Endothelial cell of umbilical vein (primary cell): Measurements from ENCODE around the gene NDUFV1. TPM values are rescaled to one million over a fixed set of nuclear protein-coding genes. Genes with fewer than 3 reads are reported as not detected.

Experiments
- BruUV-seq: library from RNA; stranded (reverse); fragments of 400-500 nt; replicated peaks from 2 replicates; lab custom pipeline; 2021; lab: Mats Ljungman, UMichigan
- CTCF ChIA-PET: fragments of 300-600, 350-600 bp; sonication (Branson Sonifier 250); formaldehyde crosslinking; loops from one replicate; lab custom pipeline; 2021; ENCODE audit warnings: antibody characterized with exemption, inconsistent platforms; lab: Charles Lee
- POLR2A ChIA-PET: fragments of 300-600, 350-600 bp; sonication (Branson Sonifier 250); formaldehyde crosslinking; loops from one replicate; lab custom pipeline; 2021; ENCODE audit warnings: antibody characterized with exemption, inconsistent platforms; lab: Charles Lee
- DNase-seq: peaks from one replicate; pipeline ENCODE4 v3.0.0-alpha.2; 2011; ENCODE audit warnings: low read depth, low spot score
- FAIRE-seq: peaks from 2 replicates; lab custom pipeline; 2011; peaks lifted over from hg19 to GRCh38; lab: Jason Lieb, UNC
- H2AFZ ChIP-seq: 2 replicates; pipeline ENCODE4 v1.6.0; 2012; ENCODE audit warnings: low read depth, low read length, control low read depth, inconsistent platforms
- H3K27ac ChIP-seq: 2 replicates; pipeline ENCODE4 v1.5.1; 2011; ENCODE audit warnings: low read depth, mild to moderate bottlenecking, control low read depth, low read length, moderate library complexity; ENCODE audit not compliant: insufficient read depth
- H3K27me3 ChIP-seq, 2 experiments: 2 replicates each; pipeline versions ENCODE4 v1.6.0 to v1.6.1; 2011; ENCODE audit warnings: low read length in 2 of 2, mixed read lengths in 1 of 2; ENCODE audit not compliant: control insufficient read depth in 2 of 2, insufficient read depth in 2 of 2
- H3K36me3 ChIP-seq, 2 experiments: 2 replicates in 1 of 2; 3 replicates in 1 of 2; pipeline ENCODE4 v1.5.1; 2011; ENCODE audit warnings: low read length in 2 of 2, mild to moderate bottlenecking in 1 of 2, moderate library complexity in 1 of 2; ENCODE audit not compliant: control insufficient read depth in 2 of 2, insufficient read depth in 2 of 2; ENCODE audit errors: extremely low read depth in 1 of 2
- H3K4me1 ChIP-seq: 3 replicates; pipeline ENCODE4 v1.5.1; 2011; ENCODE audit warnings: mild to moderate bottlenecking, low read length; ENCODE audit not compliant: control insufficient read depth, insufficient read depth; ENCODE audit errors: extremely low read depth
- H3K4me2 ChIP-seq: 2 replicates; pipeline ENCODE4 v1.6.1; 2011; ENCODE audit warnings: low read length, control low read depth, mixed read lengths; ENCODE audit not compliant: insufficient read depth
- H3K4me3 ChIP-seq, 3 experiments: fragments of 200-600 bp in 1 of 3; sonication (generic), shearing (Covaris generic) in 1 of 3; replicated peaks in 1 of 3; 2 replicates each; pipeline ENCODE4 v1.5.1; 2011 to 2016; ENCODE audit warnings: control low read depth in 3 of 3, low read length in 3 of 3, mild to moderate bottlenecking in 2 of 3, inconsistent platforms in 1 of 3, low read depth in 1 of 3, moderate library complexity in 1 of 3; ENCODE audit not compliant: insufficient read depth in 1 of 3
- H3K79me2 ChIP-seq: 2 replicates; pipeline ENCODE4 v1.6.0; 2012; ENCODE audit warnings: low read length, inconsistent platforms; ENCODE audit not compliant: control insufficient read depth, insufficient read depth
- H3K9ac ChIP-seq: replicated peaks from 2 replicates; pipeline ENCODE3; 2011; ENCODE audit warnings: low read length, control low read depth; ENCODE audit not compliant: insufficient read depth; ENCODE audit errors: extremely low read depth
- H3K9me1 ChIP-seq: replicated peaks from 3 replicates; pipeline ENCODE4 v1.6.0; 2011; ENCODE audit warnings: mild to moderate bottlenecking, low read length; ENCODE audit not compliant: control insufficient read depth, insufficient read depth; ENCODE audit errors: extremely low read depth
- H3K9me3 ChIP-seq: replicated peaks from 2 replicates; pipeline ENCODE4 v1.5.1; 2012; ENCODE audit warnings: low read length, inconsistent platforms; ENCODE audit not compliant: control insufficient read depth, insufficient read depth
- H4K20me1 ChIP-seq: replicated peaks from 2 replicates; pipeline ENCODE3; 2011; ENCODE audit warnings: mild to moderate bottlenecking, low read length; ENCODE audit not compliant: control insufficient read depth, insufficient read depth; ENCODE audit errors: extremely low read depth
- CTCF ChIP-seq, 2 donors: IDR thresholded peaks; 1 replicate in 1 of 2; 2 replicates in 1 of 2; pipeline ENCODE4 v1.5.1; 2011; ENCODE audit warnings: low read length in 2 of 2, mild to moderate bottlenecking in 2 of 2, moderate library complexity in 2 of 2, control low read depth in 1 of 2, inconsistent platforms in 1 of 2, low read depth in 1 of 2; ENCODE audit not compliant: insufficient read depth in 1 of 2; ENCODE audit errors: extremely low read depth in 1 of 2
- FOS ChIP-seq: IDR thresholded peaks from 2 replicates; pipeline ENCODE4 v1.6.1; 2011; ENCODE audit warnings: mild to moderate bottlenecking, low read length, moderate library complexity, borderline replicate concordance; ENCODE audit not compliant: insufficient read depth
- GATA2 ChIP-seq: IDR thresholded peaks from 2 replicates; pipeline ENCODE4 v1.7.0; 2011; ENCODE audit warnings: low read depth, mild to moderate bottlenecking, moderate library complexity, mixed read lengths, low read length; ENCODE audit not compliant: insufficient read length, insufficient read depth
- JUN ChIP-seq: IDR thresholded peaks from 2 replicates; pipeline ENCODE4 v1.6.1; 2011; ENCODE audit warnings: borderline replicate concordance, low read depth; ENCODE audit not compliant: insufficient read length, insufficient read depth
- MYC ChIP-seq: IDR thresholded peaks from one replicate; pipeline ENCODE4 v1.6.1; 2011; ENCODE audit warnings: mild to moderate bottlenecking, low read depth, low read length
- dilution Hi-C: fragments of 300-500 bp; cut with MboI; formaldehyde crosslinking; loops from one replicate; pipeline ENCODE4 v1.15.0; 2019; ENCODE audit warnings: low sequenced_read_pairs; ENCODE audit not compliant: extremely low pct_ligation_motif_present
- intact Hi-C: fragments of 100-400 bp; cut with micrococcal nuclease; formaldehyde crosslinking; loops from one replicate; pipeline ENCODE4 v1.10.0; 2022
- polyA plus RNA-seq, 4 experiments: library from polyadenylated mRNA; depleted of rRNA in 3 of 4; stranded (reverse) in 3 of 4; unstranded in 1 of 4; fragments of >200 nt; gene quantifications; 2 replicates each; pipeline versions ENCODE4 v1.2.1 to v1.2.3, GENCODE V29; 2011 to 2012; ENCODE audit warnings: missing spikeins in 1 of 4
- total RNA-seq: library from RNA; stranded (reverse); gene quantifications from 2 replicates; pipeline ENCODE4 v1.2.3, GENCODE V29; 2021

NDUFV1 gene
- total and polyA plus RNA-seq, 2 donors (not counting 3 experiments of a cell fraction or from before 2014, with no cell fraction given), result 191 to 203 TPM

GRCh38 chr11:67572747-67573419 is 33.9 kb upstream of the NDUFV1 start:
- no peaks in the 10 kb centered on the region for H3K79me2 ChIP-seq
- H3K4me1 ChIP-seq, result peaks cover 24% of the 10 kb centered on the region
- FAIRE-seq, result peak; percentile 82
- H3K27ac ChIP-seq, result peak overlapping the region; percentile 55
- no peaks in the 10 kb centered on the region for H3K9me1 ChIP-seq
- peak; percentile 51 for DNase-seq
- H3K4me3 ChIP-seq, result no peak overlapping the region
- dilution Hi-C loops (no loop called here), intact Hi-C loops (loop anchor here (1.0 to 2.0 kb wide), 2 partner anchors 10 to 34 kb away; partner anchors contain the start of genes GSTP1 and NDUFV1)
- peak overlapping the region; percentile 47 for H3K4me2 ChIP-seq
- peak overlapping the region; percentile 31 for H3K9ac ChIP-seq
- peak overlapping the region; percentile 72 for H2AFZ ChIP-seq
- no peaks in the 10 kb centered on the region for H4K20me1 ChIP-seq
- TF ChIP-seq CTCF (IDR thresholded peaks at IDR 0.05; ENCODE audit: extremely low read depth in 1 of 2, insufficient read depth in 1 of 2, low read depth in 1 of 2, low read length in 2 of 2) (peak; percentile 65 to 80), MYC (no peak), GATA2 (no peak), FOS (peak; percentile 43), JUN (peak; percentile 36)
- TSS peak; percentile 37 for BruUV-seq
- H3K9me3 ChIP-seq, result no peaks in the 10 kb centered on the region
- no peaks in the 10 kb centered on the region for H3K36me3 ChIP-seq
- CTCF ChIA-PET, result interaction anchor here (0.5 to 3.5 kb wide), 17 partner anchors 9 to 219 kb away, joined by 3 to 17 read pairs (median 4); partner anchors contain the start of genes GSTP1 and NUDT8
- no peaks in the 10 kb centered on the region for H3K27me3 ChIP-seq
- POLR2A ChIA-PET, result no interaction called here
